GM18868 (cell line): Measurements from ENCODE around the gene CNTN4.

Source experiments
- ATAC-seq: cut with Tn5 transposase; IDR thresholded peaks from one replicate; pipeline ENCODE4 v1.9.1; 2021; ENCODE audit warnings: mild to moderate bottlenecking, moderate library complexity; ENCODE audit not compliant: unreplicated experiment

CNTN4 gene

GRCh38 chr3:2375376-2375775 is 276.7 kb downstream of the CNTN4 start:
- ATAC-seq, result no peak

GRCh38 chr3:2377281-2377680 is 278.6 kb downstream of the CNTN4 start:
- ATAC-seq, result no peak

- ATAC-seq, result no peak
These were observed 292.4 kb downstream of the CNTN4 start for GRCh38 chr3:2390926-2391532.

GRCh38 chr3:2391896-2392295 is 293.2 kb downstream of the CNTN4 start:
- no peak for ATAC-seq

- no peak for ATAC-seq
These were observed 294.3 kb downstream of the CNTN4 start for GRCh38 chr3:2392981-2393380.

GRCh38 chr3:2415083-2415482 is 316.4 kb downstream of the CNTN4 start:
- no peak for ATAC-seq

GRCh38 chr3:2420919-2421318 is 322.3 kb downstream of the CNTN4 start:
- ATAC-seq, result no peak

GRCh38 chr3:2423143-2423542 is 324.5 kb downstream of the CNTN4 start:
- ATAC-seq, result no peak

GRCh38 chr3:2441558-2441957 is 342.9 kb downstream of the CNTN4 start:
- ATAC-seq, result no peak

GRCh38 chr3:2446146-2446545 is 347.5 kb downstream of the CNTN4 start:
- ATAC-seq, result no peak

GRCh38 chr3:2452249-2452648 is 353.6 kb downstream of the CNTN4 start:
- no peak for ATAC-seq

GRCh38 chr3:2454865-2455264 is 356.2 kb downstream of the CNTN4 start:
- no peak for ATAC-seq

- ATAC-seq, result no peak
These were observed 358.1 kb downstream of the CNTN4 start for GRCh38 chr3:2456788-2457187.

GRCh38 chr3:2458816-2459215 is 360.1 kb downstream of the CNTN4 start:
- no peak for ATAC-seq

GRCh38 chr3:2465842-2466241 is 367.2 kb downstream of the CNTN4 start:
- no peak for ATAC-seq

GRCh38 chr3:2468816-2469215 is 370.1 kb downstream of the CNTN4 start:
- no peak for ATAC-seq

GRCh38 chr3:2476996-2477395 is 378.3 kb downstream of the CNTN4 start:
- ATAC-seq, result no peak

- ATAC-seq, result no peak
These were observed 379.0 kb downstream of the CNTN4 start for GRCh38 chr3:2477620-2478019.

- ATAC-seq, result no peak
These were observed 385.7 kb downstream of the CNTN4 start for GRCh38 chr3:2484162-2485026.

GRCh38 chr3:2485027-2485375 is 386.3 kb downstream of the CNTN4 start:
- no peak for ATAC-seq

GRCh38 chr3:2495746-2496145 is 397.1 kb downstream of the CNTN4 start:
- no peak for ATAC-seq

GRCh38 chr3:2504912-2505311 is 406.2 kb downstream of the CNTN4 start:
- no peak for ATAC-seq

GRCh38 chr3:2506776-2507175 is 408.1 kb downstream of the CNTN4 start:
- ATAC-seq, result no peak
